Sigmoid colon (tissue), 7 donors: ENCODE results near the gene PHC2. TPM values are rescaled to one million over a fixed set of nuclear protein-coding genes. Genes with fewer than 3 reads are reported as not detected.

Experiments used
- DNase-seq: peaks from one replicate; pipeline ENCODE4 v3.0.0-alpha.2; 2019
- H3K27ac ChIP-seq, 4 donors: fragments of 200-600 bp; sonication (generic); one replicate each; pipeline ENCODE4 v1.5.1; 2016 to 2019; ENCODE audit warnings: mild to moderate bottlenecking in 1 of 4
- H3K27me3 ChIP-seq, 3 donors: fragments of 200-600 bp; sonication (generic); one replicate each; pipeline ENCODE4 v1.5.1; 2019; ENCODE audit warnings: mild to moderate bottlenecking in 1 of 3
- H3K36me3 ChIP-seq, 4 donors: fragments of 200-600 bp; sonication (generic); one replicate each; pipeline ENCODE4 v1.5.1; 2016 to 2019
- H3K4me1 ChIP-seq, 4 donors: fragments of 200-600 bp; sonication (generic); one replicate each; pipeline ENCODE4 v1.5.1; 2017 to 2019
- H3K4me3 ChIP-seq, 4 donors: fragments of 200-600 bp; sonication (generic); one replicate each; pipeline ENCODE4 v1.5.1; 2017 to 2019; ENCODE audit warnings: mild to moderate bottlenecking in 2 of 4, moderate library complexity in 1 of 4
- H3K9me3 ChIP-seq, 4 donors: fragments of 200-600 bp in 3 of 4; sonication (generic) in 3 of 4; one replicate each; pipeline versions ENCODE4 v1.5.1 to v1.6.1; 2013 to 2019
- EP300 ChIP-seq, 4 donors: sonication (generic); formaldehyde crosslinking; IDR thresholded peaks; one replicate each; pipeline ENCODE4 v1.6.1; 2017; ENCODE audit warnings: antibody characterized with exemption in 4 of 4
- POLR2A ChIP-seq, 2 donors: fragments of 450-650 bp; IDR thresholded peaks; one replicate each; pipeline ENCODE4 v1.6.1; 2016; ENCODE audit warnings: antibody characterized with exemption in 2 of 2, mild to moderate bottlenecking in 2 of 2, moderate library complexity in 2 of 2
- POLR2AphosphoS5 ChIP-seq, 4 donors: sonication (generic); formaldehyde crosslinking; IDR thresholded peaks; one replicate each; pipeline ENCODE4 v1.6.1; 2017; ENCODE audit warnings: antibody characterized with exemption in 4 of 4
- WGBS, 2 donors: extraction: QIAGEN DNeasy Blood & Tissue Kit; methylation state at CpG; one replicate each; pipeline ENCODE4 v1.1.7; 2013; 5-methylcytosine and 5-hydroxymethylcytosine counted together
- intact Hi-C: fragments of 100-400 bp; cut with DNase I; formaldehyde crosslinking; loops from one replicate; pipeline ENCODE4 v1.15.1; 2023
- polyA plus RNA-seq, 3 donors: library from polyadenylated mRNA; stranded (reverse); fragments of 200-250 nt; gene quantifications; one replicate each; pipeline ENCODE4 v1.2.3, GENCODE V29; 2013
- total RNA-seq, 4 donors: library from RNA; depleted of rRNA; stranded (reverse); fragments of >200 nt; gene quantifications; one replicate each; pipeline ENCODE4 v1.1.0, GENCODE V29; 2016
- TF ChIP-seq, protein P1 (sequence below), 4 experiments: fragments of 450-650 bp in 3 of 4; fragments of 200-600 bp in 1 of 4; IDR thresholded peaks; one replicate each; pipeline ENCODE4 v1.5.1; 2016 to 2019; ENCODE audit warnings: antibody characterized with exemption in 4 of 4, mild to moderate bottlenecking in 3 of 4, moderate library complexity in 2 of 4
- donor health status: healthy with polysubstance abuse.
- donor health status: Bipolar disorder and iron deficiency.
- donor health status: healthy.

Gene PHC2
- total and polyA plus RNA-seq, 7 donors, result 56.2 to 199 (median 96.3) TPM

DNA sequence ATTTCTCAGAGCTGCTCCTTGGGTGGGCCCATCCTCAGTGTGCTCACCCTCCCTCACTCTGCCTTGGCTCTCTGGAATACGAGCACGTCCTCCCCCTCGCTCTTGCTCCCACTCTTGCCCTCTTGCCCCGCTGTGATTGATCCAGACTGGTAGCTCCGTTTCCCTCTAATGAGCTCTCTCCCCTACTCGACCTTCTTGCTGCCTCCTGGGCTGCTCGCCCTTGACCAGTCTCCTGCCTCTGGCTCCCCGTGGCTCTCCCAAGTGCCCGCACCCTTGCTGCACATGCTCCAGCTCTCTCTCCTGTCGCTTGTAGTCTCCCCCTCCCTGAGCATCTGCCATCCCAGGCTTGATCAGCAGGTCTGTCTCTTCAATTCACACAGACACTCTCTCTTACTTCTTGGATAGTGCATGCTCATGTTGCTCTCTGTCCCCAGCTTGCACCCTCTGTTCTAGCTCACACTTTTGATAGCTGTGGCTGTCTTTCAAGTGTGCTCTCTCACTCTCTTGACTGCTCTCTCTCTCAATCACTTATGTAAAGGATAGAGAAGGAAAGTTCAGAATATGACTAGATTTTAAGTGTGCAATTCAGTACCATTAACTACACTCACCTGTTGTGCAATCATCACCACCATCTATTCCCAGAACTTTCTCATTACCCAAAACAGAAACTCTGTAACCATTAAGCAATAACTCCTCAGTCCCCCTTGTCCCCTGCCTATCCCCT is 51.1 kb downstream of the PHC2 start:
- Histone ChIP-seq H3K36me3 (no peaks in the 10 kb centered on the region), H3K27me3 (no peaks in the 10 kb centered on the region), H3K4me3 (no peak overlapping the region), H3K27ac (no peak overlapping the region), H3K9me3 (no peaks in the 10 kb centered on the region), H3K4me1 (peaks cover 0 to 32% (median 22%) of the 10 kb centered on the region in 4 donors)
- TF ChIP-seq EP300 (IDR thresholded peaks at IDR 0.05) (no peak), POLR2A (IDR thresholded peaks at IDR 0.05) (no peak), POLR2AphosphoS5 (IDR thresholded peaks at IDR 0.05) (no peak)
- TF ChIP-seq, protein P1, sequence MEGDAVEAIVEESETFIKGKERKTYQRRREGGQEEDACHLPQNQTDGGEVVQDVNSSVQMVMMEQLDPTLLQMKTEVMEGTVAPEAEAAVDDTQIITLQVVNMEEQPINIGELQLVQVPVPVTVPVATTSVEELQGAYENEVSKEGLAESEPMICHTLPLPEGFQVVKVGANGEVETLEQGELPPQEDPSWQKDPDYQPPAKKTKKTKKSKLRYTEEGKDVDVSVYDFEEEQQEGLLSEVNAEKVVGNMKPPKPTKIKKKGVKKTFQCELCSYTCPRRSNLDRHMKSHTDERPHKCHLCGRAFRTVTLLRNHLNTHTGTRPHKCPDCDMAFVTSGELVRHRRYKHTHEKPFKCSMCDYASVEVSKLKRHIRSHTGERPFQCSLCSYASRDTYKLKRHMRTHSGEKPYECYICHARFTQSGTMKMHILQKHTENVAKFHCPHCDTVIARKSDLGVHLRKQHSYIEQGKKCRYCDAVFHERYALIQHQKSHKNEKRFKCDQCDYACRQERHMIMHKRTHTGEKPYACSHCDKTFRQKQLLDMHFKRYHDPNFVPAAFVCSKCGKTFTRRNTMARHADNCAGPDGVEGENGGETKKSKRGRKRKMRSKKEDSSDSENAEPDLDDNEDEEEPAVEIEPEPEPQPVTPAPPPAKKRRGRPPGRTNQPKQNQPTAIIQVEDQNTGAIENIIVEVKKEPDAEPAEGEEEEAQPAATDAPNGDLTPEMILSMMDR (IDR thresholded peaks at IDR 0.05), result no peak
- 81 to 82% methylated on average over 10 of the region's 10 CpGs for WGBS, 2 donors
- intact Hi-C loops, result no loop called here
- DNase-seq, result no peak

DNA sequence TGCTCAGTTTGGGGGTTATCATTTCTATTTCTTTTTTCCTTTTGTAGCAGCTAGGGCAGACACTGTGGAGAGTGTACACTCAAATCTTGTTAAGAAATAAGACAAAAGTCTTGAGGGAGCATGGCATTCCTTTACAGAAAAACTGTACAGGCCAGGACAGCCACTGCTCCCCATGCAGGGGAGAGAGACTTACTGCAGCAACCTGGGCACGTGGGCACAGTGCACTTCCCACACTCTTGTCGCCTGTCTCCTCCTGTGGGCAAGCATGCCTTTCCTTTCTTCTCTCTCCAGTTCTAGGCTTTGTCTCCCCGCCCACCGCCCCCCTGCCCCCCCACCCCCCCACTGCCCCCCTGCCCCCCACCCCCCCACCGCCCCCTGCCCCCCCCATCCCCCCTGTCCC is 51.9 kb downstream of the PHC2 start:
- TF ChIP-seq, protein P1 (IDR thresholded peaks at IDR 0.05), result no peak
- TF ChIP-seq EP300 (IDR thresholded peaks at IDR 0.05), result no peak
- TF ChIP-seq POLR2AphosphoS5 (IDR thresholded peaks at IDR 0.05), result no peak
- no peak for TF ChIP-seq POLR2A (IDR thresholded peaks at IDR 0.05)
- H3K4me1 ChIP-seq, result peaks cover 0 to 32% (median 22%) of the 10 kb centered on the region in 4 donors
- no peaks in the 10 kb centered on the region for H3K36me3 ChIP-seq
- H3K27ac ChIP-seq, result no peak overlapping the region
- H3K4me3 ChIP-seq, result no peak overlapping the region
- WGBS, 2 donors, result 40 to 78% methylated on average over 4 of the region's 5 CpGs
- no peaks in the 10 kb centered on the region for H3K27me3 ChIP-seq
- H3K9me3 ChIP-seq, result no peaks in the 10 kb centered on the region
- DNase-seq, result no peak
- intact Hi-C loops, result no loop called here

DNA sequence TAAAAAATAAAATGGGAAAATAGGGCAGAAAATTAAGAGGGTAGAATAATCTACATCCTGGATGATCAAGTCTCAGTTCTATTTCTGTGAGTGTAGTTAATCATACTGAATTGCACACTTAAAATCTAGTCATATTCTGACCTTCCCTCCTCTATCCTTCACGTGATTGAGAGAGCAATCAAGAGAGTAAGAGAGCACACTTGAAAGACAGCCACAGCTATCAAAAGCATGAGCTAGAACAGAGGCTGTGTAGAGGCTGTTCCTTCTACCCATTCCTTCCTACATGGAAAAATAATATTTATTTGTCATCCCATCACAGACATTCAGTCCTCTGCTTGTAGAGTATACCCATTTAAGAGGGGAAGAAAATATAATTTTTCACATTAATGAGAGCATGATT is 52.4 kb downstream of the PHC2 start:
- H3K27ac ChIP-seq, result no peak overlapping the region
- H3K4me3 ChIP-seq, result no peak overlapping the region
- no peaks in the 10 kb centered on the region for H3K9me3 ChIP-seq
- DNase-seq, result no peak
- H3K36me3 ChIP-seq, result no peaks in the 10 kb centered on the region
- no peak for TF ChIP-seq EP300 (IDR thresholded peaks at IDR 0.05)
- TF ChIP-seq, protein P1 (IDR thresholded peaks at IDR 0.05), result no peak
- no peak for TF ChIP-seq POLR2A (IDR thresholded peaks at IDR 0.05)
- no peak for TF ChIP-seq POLR2AphosphoS5 (IDR thresholded peaks at IDR 0.05)
- WGBS, 2 donors, result 25 to 36% methylated on average over 1 of the region's 1 CpG
- peaks cover 0 to 32% (median 20%) of the 10 kb centered on the region in 4 donors for H3K4me1 ChIP-seq
- H3K27me3 ChIP-seq, result no peaks in the 10 kb centered on the region
- intact Hi-C loops, result no loop called here

DNA sequence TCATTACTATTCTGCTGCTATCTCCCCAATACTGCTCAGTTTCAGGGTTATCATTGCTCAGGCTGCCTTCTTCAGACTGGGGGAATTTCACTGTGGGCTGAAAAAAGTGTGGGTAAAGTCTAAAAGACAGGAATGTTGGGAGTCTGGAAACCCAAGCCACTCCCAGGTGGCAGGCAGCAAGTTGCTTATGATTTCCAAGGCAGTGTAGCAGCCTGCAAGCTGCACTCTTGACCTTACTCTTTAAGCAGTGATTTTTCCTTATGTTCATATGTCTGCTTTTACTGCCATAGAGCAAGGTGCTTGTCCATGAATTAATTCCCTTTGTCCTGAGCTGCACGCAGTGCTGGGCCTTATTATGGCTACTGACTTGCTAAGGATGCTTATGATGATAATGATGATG is 53.1 kb downstream of the PHC2 start:
- no peak for DNase-seq
- 48 to 69% methylated on average over 1 of the region's 1 CpG for WGBS, 2 donors
- peaks cover 0 to 3% (median 0%) of the 10 kb centered on the region in 4 donors for H3K36me3 ChIP-seq
- no peak overlapping the region for H3K4me3 ChIP-seq
- H3K27ac ChIP-seq, result no peak overlapping the region
- intact Hi-C loops, result no loop called here
- no peaks in the 10 kb centered on the region for H3K9me3 ChIP-seq
- H3K4me1 ChIP-seq, result peaks cover 0 to 29% (median 18%) of the 10 kb centered on the region in 4 donors
- no peaks in the 10 kb centered on the region for H3K27me3 ChIP-seq
- TF ChIP-seq POLR2AphosphoS5 (IDR thresholded peaks at IDR 0.05), result no peak
- TF ChIP-seq, protein P1 (IDR thresholded peaks at IDR 0.05), result no peak
- no peak for TF ChIP-seq EP300 (IDR thresholded peaks at IDR 0.05)
- TF ChIP-seq POLR2A (IDR thresholded peaks at IDR 0.05), result no peak
